ENCODE data around the gene CBX1. TPM values are rescaled to one million over a fixed set of nuclear protein-coding genes. Genes with fewer than 3 reads are reported as not detected.

CBX1 gene
- total and polyA plus RNA-seq, 2 of the 8 experiments (the other 6 are each of a cell fraction or from before 2014, with no cell fraction given): 38.7 to 173 TPM

- no peak overlapping the region for H2BK12ac ChIP-seq (ENCODE audit: low read depth, low read length)
- no peak overlapping the region for H2BK20ac ChIP-seq (ENCODE audit: low read length)
- no peak for FAIRE-seq
- H2AK5ac ChIP-seq (ENCODE audit: low read depth, low read length): no peak overlapping the region
- no peaks in the 10 kb centered on the region for H3K9me3 ChIP-seq (ENCODE audit: insufficient read depth in 2 of 2, low read depth in 1 of 2, low read length in 1 of 2)
- no peak overlapping the region for H3K18ac ChIP-seq (ENCODE audit: extremely low read depth, low read length)
- H2AFZ ChIP-seq (ENCODE audit: low read length): no peak overlapping the region
- ChIA-PET POLR2A (ENCODE audit: partially characterized antibody) (interaction anchor here (2.7 to 28.1 kb wide), 2 partner anchors 8 to 35 kb away, joined by 9 to 1227 read pairs; partner anchors contain the start of gene NFE2L1), CTCF (ENCODE audit: partially characterized antibody) (interaction anchor here (0.7 to 8.9 kb wide), 33 partner anchors 9 to 582 kb away, joined by 3 to 181 read pairs (median 5); partner anchors contain the start of genes NFE2L1 and SNX11)
- no peaks in the 10 kb centered on the region for H3K36me3 ChIP-seq (ENCODE audit: control insufficient read depth in 2 of 4, insufficient read depth in 4 of 4, low read length in 3 of 4)
- H3K56ac ChIP-seq (replicated peaks; ENCODE audit: insufficient read length, low read depth, low read length): no peak overlapping the region
- H3K27ac ChIP-seq (ENCODE audit: low read depth, low read length): no peak overlapping the region
- H3K23me2 ChIP-seq (ENCODE audit: low read depth, low read length): peaks cover 18% of the 10 kb centered on the region
- no peak overlapping the region for H3K4me2 ChIP-seq (ENCODE audit: insufficient read depth in 1 of 2, low read depth in 2 of 2, low read length in 2 of 2)
- no peak overlapping the region for H3K23ac ChIP-seq (ENCODE audit: insufficient read length)
- no peaks in the 10 kb centered on the region for H3K79me1 ChIP-seq (ENCODE audit: low read depth, low read length)
- no peak overlapping the region for H2BK120ac ChIP-seq (replicated peaks; ENCODE audit: low read depth, low read length)
- H2BK15ac ChIP-seq (ENCODE audit: low read length): no peak overlapping the region
- TF ChIP-seq BCL11A (IDR thresholded peaks at IDR 0.05; ENCODE audit: low read depth in 2 of 2, low read length in 2 of 2) (no peak), JUN (IDR thresholded peaks at IDR 0.05; ENCODE audit: low read depth, low read length) (no peak), KDM1A (IDR thresholded peaks at IDR 0.05; ENCODE audit: borderline replicate concordance, low read length) (peak; percentile 84; the same call in 1 of the 2 replicates), MAFK (IDR thresholded peaks at IDR 0.05; ENCODE audit: low read depth, low read length) (no peak)
- no peak overlapping the region for H3K4me3 ChIP-seq (ENCODE audit: extremely low read depth in 1 of 4, insufficient read depth in 2 of 4, low read depth in 3 of 4, low read length in 4 of 4)
- H3K4ac ChIP-seq (replicated peaks; ENCODE audit: insufficient read length, low read depth, low read length): no peak overlapping the region
- no peak overlapping the region for H2BK5ac ChIP-seq (ENCODE audit: low read depth, low read length)
- H3K4me1 ChIP-seq (replicated peaks in 1 of 4; ENCODE audit: control insufficient read depth in 3 of 4, insufficient read depth in 4 of 4, low read length in 3 of 4): peaks cover 0 to 21% (median 11%) of the 10 kb centered on the region in 4 experiments; a peak in 5 of 7 replicates
- no peak overlapping the region for H4K5ac ChIP-seq (ENCODE audit: insufficient read length, low read depth, low read length)
- H3K14ac ChIP-seq (ENCODE audit: insufficient read length): no peak overlapping the region
- DNase-seq (ENCODE audit: low read depth in 1 of 2, low spot score in 2 of 2): no peak
- H4K8ac ChIP-seq (ENCODE audit: extremely low read depth, insufficient read depth, low read length): no peak overlapping the region
- 86% methylated on average over 12 of the region's 12 CpGs; no CpG with 5 or more reads in 1 of the 2 experiments for WGBS, 2 experiments (ENCODE audit: extremely low coverage in 1 of 2, insufficient coverage in 1 of 2, insufficient read length in 1 of 2, insufficient replicate concordance in 2 of 2, low coverage in 1 of 2, low lambda C conversion rate in 2 of 2, missing lambda C conversion rate in 1 of 2)
- no peaks in the 10 kb centered on the region for H3K79me2 ChIP-seq (ENCODE audit: control insufficient read depth in 1 of 2, insufficient read depth in 2 of 2, low read length in 2 of 2)
- H3K27me3 ChIP-seq (replicated peaks in 1 of 4; ENCODE audit: control insufficient read depth in 3 of 4, extremely low read depth in 1 of 4, insufficient read depth in 3 of 4, low read length in 3 of 4): peaks cover 2 to 23% (median 17%) of the 10 kb centered on the region in 4 experiments
- H4K20me1 ChIP-seq (replicated peaks in 1 of 2; ENCODE audit: control insufficient read depth in 1 of 2, insufficient read depth in 2 of 2, low read length in 2 of 2): no peaks in the 10 kb centered on the region
- no peak overlapping the region for H3K9ac ChIP-seq (replicated peaks in 1 of 4; ENCODE audit: extremely low read depth in 1 of 4, low read depth in 3 of 4, low read length in 3 of 4)
- no peak overlapping the region for H4K91ac ChIP-seq (replicated peaks; ENCODE audit: insufficient read length, low read length)
Observed at GRCh38 chr17:48027322-48027981, 73.8 kb downstream of the CBX1 start.
